ENCODE data around the gene ZFP64. TPM values are rescaled to one million over a fixed set of nuclear protein-coding genes. Genes with fewer than 3 reads are reported as not detected.
A peak's percentile ranks its signal among the peaks of the same experiment; 100 is the strongest.

Gene ZFP64
- polyA plus RNA-seq, 1 experiment, result 24.4 TPM

GRCh38 chr20:52152416-52152815 is 39.2 kb downstream of the ZFP64 start:
- no peak overlapping the region for H3K4me3 ChIP-seq (ENCODE audit: low read depth, low read length)
- no peaks in the 10 kb centered on the region for H3K9me3 ChIP-seq (ENCODE audit: control insufficient read depth, insufficient read depth, low read length)
- TF ChIP-seq, protein P1, sequence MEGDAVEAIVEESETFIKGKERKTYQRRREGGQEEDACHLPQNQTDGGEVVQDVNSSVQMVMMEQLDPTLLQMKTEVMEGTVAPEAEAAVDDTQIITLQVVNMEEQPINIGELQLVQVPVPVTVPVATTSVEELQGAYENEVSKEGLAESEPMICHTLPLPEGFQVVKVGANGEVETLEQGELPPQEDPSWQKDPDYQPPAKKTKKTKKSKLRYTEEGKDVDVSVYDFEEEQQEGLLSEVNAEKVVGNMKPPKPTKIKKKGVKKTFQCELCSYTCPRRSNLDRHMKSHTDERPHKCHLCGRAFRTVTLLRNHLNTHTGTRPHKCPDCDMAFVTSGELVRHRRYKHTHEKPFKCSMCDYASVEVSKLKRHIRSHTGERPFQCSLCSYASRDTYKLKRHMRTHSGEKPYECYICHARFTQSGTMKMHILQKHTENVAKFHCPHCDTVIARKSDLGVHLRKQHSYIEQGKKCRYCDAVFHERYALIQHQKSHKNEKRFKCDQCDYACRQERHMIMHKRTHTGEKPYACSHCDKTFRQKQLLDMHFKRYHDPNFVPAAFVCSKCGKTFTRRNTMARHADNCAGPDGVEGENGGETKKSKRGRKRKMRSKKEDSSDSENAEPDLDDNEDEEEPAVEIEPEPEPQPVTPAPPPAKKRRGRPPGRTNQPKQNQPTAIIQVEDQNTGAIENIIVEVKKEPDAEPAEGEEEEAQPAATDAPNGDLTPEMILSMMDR (IDR thresholded peaks at IDR 0.05; ENCODE audit: low read depth, low read length), result no peak
- H3K27ac ChIP-seq (ENCODE audit: low read depth, low read length), result no peak overlapping the region
- ChIA-PET CTCF (interaction anchor here (0.6 kb wide), 1 partner anchor 74 kb away, joined by 4 read pairs; no protein-coding TSS in a partner anchor), POLR2A (no interaction called here)
- no peaks in the 10 kb centered on the region for H3K27me3 ChIP-seq (ENCODE audit: control insufficient read depth, insufficient read depth, low read length)
- no peak for DNase-seq (ENCODE audit: low read depth, low spot score)

- DNase-seq (ENCODE audit: low read depth, low spot score), result peak; percentile 20
- POLR2A ChIA-PET, result no interaction called here
Measured at GRCh38 chr20:52150440-52151258, 40.9 kb downstream of the ZFP64 start.

DNA sequence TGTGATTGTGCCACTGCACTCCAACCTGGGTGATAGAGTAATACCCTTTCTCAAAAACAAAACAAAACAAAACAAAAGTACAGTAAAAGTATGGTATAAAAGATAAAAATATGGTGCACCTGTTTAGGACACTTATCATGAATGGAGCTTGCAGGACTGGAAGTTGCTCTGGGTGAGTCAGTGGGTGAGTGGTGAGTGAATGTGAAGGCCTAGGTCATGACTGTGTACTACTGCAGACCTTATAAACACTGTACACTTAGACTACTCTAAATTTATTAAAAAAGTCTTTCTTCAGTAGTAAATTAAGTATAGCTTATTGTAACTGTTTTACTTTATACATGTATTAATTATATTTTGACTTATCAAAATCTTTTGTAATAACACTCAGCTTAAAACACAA is 46.0 kb downstream of the ZFP64 start:
- TF ChIP-seq, protein P1 (IDR thresholded peaks at IDR 0.05; ENCODE audit: low read depth, low read length), result no peak
- no peak overlapping the region for H3K27ac ChIP-seq (ENCODE audit: low read depth, low read length)
- ChIA-PET CTCF (interaction anchor here (0.7 to 1.0 kb wide), 2 partner anchors 17 to 1164 kb away, joined by 3 to 4 read pairs; no protein-coding TSS in a partner anchor), POLR2A (interaction anchor here (0.7 kb wide), 1 partner anchor 9 kb away, joined by 3 read pairs; no protein-coding TSS in a partner anchor)
- H3K9me3 ChIP-seq (ENCODE audit: control insufficient read depth, insufficient read depth, low read length), result no peaks in the 10 kb centered on the region
- DNase-seq (ENCODE audit: low read depth, low spot score), result no peak
- H3K4me3 ChIP-seq (ENCODE audit: low read depth, low read length), result no peak overlapping the region
- no peaks in the 10 kb centered on the region for H3K27me3 ChIP-seq (ENCODE audit: control insufficient read depth, insufficient read depth, low read length)

More at GRCh38 chr20:52150440-52151258, 40.9 kb downstream of the ZFP64 start:
- Histone ChIP-seq H3K27ac (ENCODE audit: low read depth, low read length) (no peak overlapping the region), H3K4me3 (ENCODE audit: low read depth, low read length) (no peak overlapping the region), H3K9me3 (ENCODE audit: control insufficient read depth, insufficient read depth, low read length) (no peaks in the 10 kb centered on the region), H3K27me3 (ENCODE audit: control insufficient read depth, insufficient read depth, low read length) (no peaks in the 10 kb centered on the region)
- CTCF ChIA-PET, result interaction anchor here (0.5 to 2.9 kb wide), 6 partner anchors 13 to 30 kb away, joined by 3 to 39 read pairs (median 4); no protein-coding TSS in a partner anchor
- TF ChIP-seq, protein P1 (IDR thresholded peaks at IDR 0.05; ENCODE audit: low read depth, low read length), result peak; percentile 88

DNA sequence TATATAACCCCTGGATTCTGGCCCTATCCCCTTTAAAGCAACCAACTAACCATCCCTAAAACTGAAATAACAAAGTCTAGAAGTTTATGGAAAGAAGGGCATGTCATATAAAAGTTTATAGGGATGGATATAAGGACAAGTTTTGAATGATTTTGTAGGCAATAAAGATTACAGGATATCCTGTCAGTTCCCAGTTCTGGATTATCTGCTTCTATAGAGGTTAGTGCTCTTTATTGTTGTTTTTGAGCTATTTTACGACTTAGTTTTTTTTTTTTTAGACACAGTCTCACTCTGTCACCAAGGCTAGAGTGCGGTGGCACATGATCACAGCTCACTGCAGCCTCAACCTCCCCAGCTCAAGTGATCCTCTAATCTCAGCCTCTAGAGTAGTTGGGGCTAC is 48.3 kb downstream of the ZFP64 start:
- H3K9me3 ChIP-seq (ENCODE audit: control insufficient read depth, insufficient read depth, low read length), result no peaks in the 10 kb centered on the region
- POLR2A ChIA-PET, result no interaction called here
- TF ChIP-seq, protein P1 (IDR thresholded peaks at IDR 0.05; ENCODE audit: low read depth, low read length), result no peak
- no peaks in the 10 kb centered on the region for H3K27me3 ChIP-seq (ENCODE audit: control insufficient read depth, insufficient read depth, low read length)
- CTCF ChIA-PET, result interaction anchor here (0.6 to 2.5 kb wide), 2 partner anchors 15 to 237 kb away, joined by 3 to 18 read pairs; no protein-coding TSS in a partner anchor
- H3K27ac ChIP-seq (ENCODE audit: low read depth, low read length), result no peak overlapping the region
- DNase-seq (ENCODE audit: low read depth, low spot score), result no peak
- H3K4me3 ChIP-seq (ENCODE audit: low read depth, low read length), result no peak overlapping the region

DNA sequence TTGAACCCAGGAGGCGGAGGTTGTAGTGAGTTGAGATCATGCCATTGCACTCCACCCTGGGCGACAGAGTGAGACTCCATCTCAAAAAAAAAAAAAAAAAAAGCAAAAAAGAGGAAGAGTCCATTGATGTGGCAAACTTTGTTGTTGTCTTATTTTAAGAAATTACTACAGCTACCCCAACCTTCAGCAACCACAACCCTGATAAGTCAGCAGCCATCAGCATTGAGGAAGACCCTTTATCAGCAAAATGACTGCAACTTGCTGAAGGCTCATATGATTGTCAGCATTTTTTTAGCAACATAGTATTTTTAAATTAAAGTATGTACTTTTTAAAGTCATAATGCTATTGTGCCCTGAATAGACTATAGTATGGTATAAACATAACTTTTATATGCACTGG is 48.8 kb downstream of the ZFP64 start:
- CTCF ChIA-PET, result interaction anchor here (0.6 to 2.5 kb wide), 2 partner anchors 14 to 238 kb away, joined by 3 to 18 read pairs; no protein-coding TSS in a partner anchor
- no peaks in the 10 kb centered on the region for H3K9me3 ChIP-seq (ENCODE audit: control insufficient read depth, insufficient read depth, low read length)
- no peak for DNase-seq (ENCODE audit: low read depth, low spot score)
- TF ChIP-seq, protein P1 (IDR thresholded peaks at IDR 0.05; ENCODE audit: low read depth, low read length), result no peak
- H3K27ac ChIP-seq (ENCODE audit: low read depth, low read length), result no peak overlapping the region
- POLR2A ChIA-PET, result no interaction called here
- no peak overlapping the region for H3K4me3 ChIP-seq (ENCODE audit: low read depth, low read length)
- H3K27me3 ChIP-seq (ENCODE audit: control insufficient read depth, insufficient read depth, low read length), result no peaks in the 10 kb centered on the region

All from AG04450 (cell line).